ENCODE measurements around the gene TLE1. TPM values are rescaled to one million over a fixed set of nuclear protein-coding genes. Genes with fewer than 3 reads are reported as not detected.
"Not testable (repeated sequence)": the region's sequence is repeated elsewhere in the genome, so short reads cannot be mapped to it uniquely, and the experiment has no call there.

Gene TLE1
- total RNA-seq, 1 donor from 2014 or later = 40.0 TPM

GRCh38 chr9:81652058-81652687, 37.2 kb downstream of the TLE1 start:
- Histone ChIP-seq H3K4me3 (ENCODE audit: low read depth, low read length) (no peak overlapping the region), H3K27me3 (ENCODE audit: control insufficient read depth, insufficient read depth, low read length) (no peaks in the 10 kb centered on the region), H3K36me3 (ENCODE audit: control insufficient read depth, insufficient read depth, low read length) (peaks cover 6% of the 10 kb centered on the region)
- TF ChIP-seq CTCF (IDR thresholded peaks at IDR 0.05; ENCODE audit: insufficient read depth, low read length, severe bottlenecking) = no peak
- DNase-seq (ENCODE audit: low read depth) = no peak
- FAIRE-seq = no peak

- FAIRE-seq = no peak
- no peak for TF ChIP-seq CTCF (IDR thresholded peaks at IDR 0.05; ENCODE audit: insufficient read depth, low read length, severe bottlenecking)
- DNase-seq (ENCODE audit: low read depth) = no peak
- no peaks in the 10 kb centered on the region for H3K27me3 ChIP-seq (ENCODE audit: control insufficient read depth, insufficient read depth, low read length)
- H3K4me3 ChIP-seq (ENCODE audit: low read depth, low read length) = no peak overlapping the region
- peaks cover 6% of the 10 kb centered on the region for H3K36me3 ChIP-seq (ENCODE audit: control insufficient read depth, insufficient read depth, low read length)
These were observed 38.5 kb downstream of the TLE1 start for GRCh38 chr9:81650586-81651515.

- Histone ChIP-seq H3K27me3 (ENCODE audit: control insufficient read depth, insufficient read depth, low read length) (no peaks in the 10 kb centered on the region), H3K4me3 (ENCODE audit: low read depth, low read length) (no peak overlapping the region), H3K36me3 (ENCODE audit: control insufficient read depth, insufficient read depth, low read length) (peaks cover 6% of the 10 kb centered on the region)
- no peak for TF ChIP-seq CTCF (IDR thresholded peaks at IDR 0.05; ENCODE audit: insufficient read depth, low read length, severe bottlenecking)
- no peak for DNase-seq (ENCODE audit: low read depth)
- FAIRE-seq = no peak
These were observed 39.7 kb downstream of the TLE1 start for GRCh38 chr9:81649475-81650240.

GRCh38 chr9:81648891-81649290, 40.5 kb downstream of the TLE1 start:
- peaks cover 6% of the 10 kb centered on the region for H3K36me3 ChIP-seq (ENCODE audit: control insufficient read depth, insufficient read depth, low read length)
- H3K27me3 ChIP-seq (ENCODE audit: control insufficient read depth, insufficient read depth, low read length) = no peaks in the 10 kb centered on the region
- FAIRE-seq (no peak), DNase-seq (ENCODE audit: low read depth) (no peak)
- no peak for TF ChIP-seq CTCF (IDR thresholded peaks at IDR 0.05; ENCODE audit: insufficient read depth, low read length, severe bottlenecking)
- no peak overlapping the region for H3K4me3 ChIP-seq (ENCODE audit: low read depth, low read length)

- Histone ChIP-seq H3K27me3 (ENCODE audit: control insufficient read depth, insufficient read depth, low read length) (no peaks in the 10 kb centered on the region), H3K36me3 (ENCODE audit: control insufficient read depth, insufficient read depth, low read length) (peaks cover 5% of the 10 kb centered on the region), H3K4me3 (ENCODE audit: low read depth, low read length) (no peak overlapping the region)
- DNase-seq (ENCODE audit: low read depth) = no peak
- TF ChIP-seq CTCF (IDR thresholded peaks at IDR 0.05; ENCODE audit: insufficient read depth, low read length, severe bottlenecking) = no peak
- FAIRE-seq = no peak
These were observed 43.0 kb downstream of the TLE1 start for GRCh38 chr9:81646337-81646736.

GRCh38 chr9:81644513-81644912, 44.8 kb downstream of the TLE1 start:
- not testable (repeated sequence) for H3K27me3 ChIP-seq (ENCODE audit: control insufficient read depth, insufficient read depth, low read length); FAIRE-seq
- DNase-seq (ENCODE audit: low read depth) = peak; percentile 14

More at GRCh38 chr9:81644513-81644912, 44.8 kb downstream of the TLE1 start:
- not testable (repeated sequence) for H3K36me3 ChIP-seq (ENCODE audit: control insufficient read depth, insufficient read depth, low read length); H3K4me3 ChIP-seq (ENCODE audit: low read depth, low read length)
